HG02885 (cell line): ENCODE data around the gene RALGAPA1.

ENCODE experiments used
- ATAC-seq: cut with Tn5 transposase; IDR thresholded peaks from one replicate; pipeline ENCODE4 v1.9.1; 2021; ENCODE audit warnings: mild to moderate bottlenecking; ENCODE audit not compliant: unreplicated experiment, poor library complexity

Gene RALGAPA1

GRCh38 chr14:35557221-35557747 is 251.8 kb downstream of the RALGAPA1 start:
- no peak for ATAC-seq

- no peak for ATAC-seq
Measured at GRCh38 chr14:35556548-35556947, 252.5 kb downstream of the RALGAPA1 start.

GRCh38 chr14:35553808-35554207 is 255.3 kb downstream of the RALGAPA1 start:
- no peak for ATAC-seq

- ATAC-seq: no peak
Measured at GRCh38 chr14:35551081-35551480, 258.0 kb downstream of the RALGAPA1 start.

- ATAC-seq: no peak
Measured at GRCh38 chr14:35549551-35549950, 259.5 kb downstream of the RALGAPA1 start.

- ATAC-seq: no peak
Measured at GRCh38 chr14:35543006-35543405, 266.1 kb downstream of the RALGAPA1 start.

- no peak for ATAC-seq
Measured at GRCh38 chr14:35539969-35540368, 269.1 kb downstream of the RALGAPA1 start.

- ATAC-seq: no peak
Measured at GRCh38 chr14:35535483-35536112, 273.5 kb downstream of the RALGAPA1 start.

- ATAC-seq: peak; percentile 64
Measured at GRCh38 chr14:35534873-35535482, 274.1 kb downstream of the RALGAPA1 start.

- ATAC-seq: peak; percentile 15
Measured at GRCh38 chr14:35534208-35534872, 274.8 kb downstream of the RALGAPA1 start.

- ATAC-seq: peak; percentile 82
Measured at GRCh38 chr14:35533357-35534207, 275.5 kb downstream of the RALGAPA1 start, which contains the start of gene INSM2. Gene INSM2 (plus strand): TSS chr14:35534164. CDS start chr14:35534253, 89 bp downstream.

GRCh38 chr14:35532783-35533356 is 276.2 kb downstream of the RALGAPA1 start:
- peak; percentile 1 for ATAC-seq

GRCh38 chr14:35531960-35532747 is 276.9 kb downstream of the RALGAPA1 start:
- ATAC-seq: no peak

- no peak for ATAC-seq
Measured at GRCh38 chr14:35526962-35527361, 282.1 kb downstream of the RALGAPA1 start.

- no peak for ATAC-seq
Measured at GRCh38 chr14:35525695-35526094, 283.4 kb downstream of the RALGAPA1 start.

GRCh38 chr14:35519986-35520385 is 289.1 kb downstream of the RALGAPA1 start:
- ATAC-seq: no peak

GRCh38 chr14:35515916-35516315 is 293.2 kb downstream of the RALGAPA1 start:
- ATAC-seq: no peak

GRCh38 chr14:35512765-35513164 is 296.3 kb downstream of the RALGAPA1 start:
- no peak for ATAC-seq

GRCh38 chr14:35509846-35510245 is 299.2 kb downstream of the RALGAPA1 start:
- ATAC-seq: no peak
